SK-N-SH (cell line): Measurements from ENCODE around the gene NSUN4. TPM values are rescaled to one million over a fixed set of nuclear protein-coding genes. Genes with fewer than 3 reads are reported as not detected.

ENCODE experiments used
- CTCF ChIA-PET: fragments of 300-600, 350-600 bp; formaldehyde crosslinking; extraction: SDS; loops from one replicate; lab custom pipeline; 2021; lab: Yijun Ruan, JAX
- POLR2A ChIA-PET: fragments of 350-600 bp; sonication (Branson Sonifier 250); formaldehyde crosslinking; extraction: SDS; loops from one replicate; lab custom pipeline; 2020; ENCODE audit warnings: antibody characterized with exemption, inconsistent platforms; lab: Yijun Ruan, JAX
- DNase-seq: peaks from one replicate; pipeline ENCODE4 v3.0.0; 2012
- H2AFZ ChIP-seq: fragments of 200-600 bp; sonication (generic); 2 replicates; pipeline ENCODE4 v1.8.1; 2016; ENCODE audit warnings: antibody characterized with exemption, mild to moderate bottlenecking, low read depth
- H3F3A ChIP-seq: fragments of 200-600 bp; sonication (generic); replicated peaks from 2 replicates; pipeline ENCODE3; 2016; ENCODE audit warnings: antibody characterized with exemption, mild to moderate bottlenecking; ENCODE audit not compliant: insufficient read depth
- H3K27ac ChIP-seq, 2 experiments: fragments of 200-500 bp in 1 of 2; fragments of 200-600 bp in 1 of 2; sonication (Bioruptor generic) in 1 of 2; sonication (generic), shearing (Covaris generic) in 1 of 2; 2 replicates each; pipeline versions ENCODE4 v1.5.1 to v1.6.1; 2014 to 2016; ENCODE audit warnings: low read depth in 2 of 2, inconsistent platforms in 1 of 2, low read length in 1 of 2, mild to moderate bottlenecking in 1 of 2, mixed read lengths in 1 of 2
- H3K27me3 ChIP-seq: fragments of 200-600 bp; sonication (generic), shearing (Covaris generic); 2 replicates; pipeline ENCODE4 v1.6.1; 2016; ENCODE audit warnings: mixed run types; ENCODE audit not compliant: insufficient read depth
- H3K36me3 ChIP-seq, 2 experiments: fragments of 200-500 bp in 1 of 2; fragments of 200-600 bp in 1 of 2; sonication (Bioruptor generic) in 1 of 2; sonication (generic) in 1 of 2; replicated peaks in 1 of 2; 2 replicates each; pipeline versions ENCODE3 to v1.5.1; 2014 to 2016; ENCODE audit warnings: low read length in 1 of 2, mild to moderate bottlenecking in 1 of 2; ENCODE audit not compliant: insufficient read depth in 2 of 2, control insufficient read depth in 1 of 2
- H3K4me1 ChIP-seq, 2 experiments: fragments of 200-500 bp in 1 of 2; fragments of 200-600 bp in 1 of 2; sonication (Bioruptor generic) in 1 of 2; sonication (generic), shearing (Covaris generic) in 1 of 2; 2 replicates each; pipeline versions ENCODE4 v1.5.1 to v1.6.1; 2014 to 2016; ENCODE audit warnings: low read depth in 1 of 2, low read length in 1 of 2, mixed run types in 1 of 2; ENCODE audit not compliant: insufficient read depth in 2 of 2, control insufficient read depth in 1 of 2
- H3K4me2 ChIP-seq: fragments of 200-600 bp; sonication (generic), shearing (Covaris generic); 2 replicates; pipeline ENCODE4 v1.6.1; 2017; ENCODE audit warnings: mixed run types
- H3K4me3 ChIP-seq, 2 experiments: fragments of 200-500 bp in 1 of 2; fragments of 200-600 bp in 1 of 2; sonication (Bioruptor generic) in 1 of 2; sonication (generic), shearing (Covaris generic) in 1 of 2; 2 replicates each; pipeline versions ENCODE4 v1.5.1 to v1.8.1; 2014 to 2016; ENCODE audit warnings: low read depth in 2 of 2, inconsistent platforms in 1 of 2, low read length in 1 of 2, mild to moderate bottlenecking in 1 of 2, mixed read lengths in 1 of 2, moderate library complexity in 1 of 2
- H3K79me2 ChIP-seq: fragments of 200-600 bp; sonication (generic); 2 replicates; pipeline ENCODE4 v1.8.1; 2017; ENCODE audit warnings: mild to moderate bottlenecking; ENCODE audit not compliant: insufficient read depth
- H3K9ac ChIP-seq: fragments of 200-600 bp; sonication (generic); 2 replicates; pipeline ENCODE4 v1.6.1; 2017; ENCODE audit warnings: mixed run types
- H3K9me2 ChIP-seq: fragments of 200-600 bp; sonication (generic); 2 replicates; pipeline ENCODE4 v1.6.1; 2017; ENCODE audit warnings: mixed run types
- H3K9me3 ChIP-seq: fragments of 200-600 bp; sonication (generic); 2 replicates; pipeline ENCODE4 v1.6.1; 2017; ENCODE audit warnings: mixed run types, mild to moderate bottlenecking, moderate library complexity
- H4K20me1 ChIP-seq: fragments of 200-600 bp; sonication (generic); 2 replicates; pipeline ENCODE4 v1.6.1; 2017; ENCODE audit warnings: mild to moderate bottlenecking, mixed run types; ENCODE audit not compliant: insufficient read depth
- CHD2 ChIP-seq: fragments of 150-350 bp; IDR thresholded peaks from 2 replicates; pipeline ENCODE4 v1.6.1; 2018; ENCODE audit warnings: low read length; ENCODE audit not compliant: partially characterized antibody
- ELF1 ChIP-seq: IDR thresholded peaks from 2 replicates; pipeline ENCODE4 v1.4.0; 2012
- FOXJ3 ChIP-seq: sonication (generic); formaldehyde crosslinking; IDR thresholded peaks from 2 replicates; pipeline ENCODE4 v1.5.1; 2020; ENCODE audit warnings: mild to moderate bottlenecking, missing genetic modification reagents
- GABPA ChIP-seq: IDR thresholded peaks from 2 replicates; pipeline ENCODE4 v1.4.0; 2012; ENCODE audit warnings: low read depth, mild to moderate bottlenecking
- JUND ChIP-seq: IDR thresholded peaks from 2 replicates; pipeline ENCODE4 v1.4.0; 2012
- RCOR1 ChIP-seq: fragments of 150-350 bp; IDR thresholded peaks from 2 replicates; pipeline ENCODE4 v1.6.1; 2017; ENCODE audit warnings: antibody characterized with exemption, low read length
- REST ChIP-seq: IDR thresholded peaks from 2 replicates; pipeline ENCODE4 v1.6.1; 2012; ENCODE audit warnings: mild to moderate bottlenecking, low read depth, low read length, moderate library complexity
- RFX5 ChIP-seq: IDR thresholded peaks from 2 replicates; pipeline ENCODE4 v1.6.1; 2012; ENCODE audit warnings: mild to moderate bottlenecking, improper control_type of control experiment, low read length
- TAF1 ChIP-seq: IDR thresholded peaks from 2 replicates; pipeline ENCODE4 v1.6.1; 2012; ENCODE audit warnings: low read depth, mild to moderate bottlenecking, low read length, moderate library complexity, borderline replicate concordance
- WGBS: methylation state at CpG from one replicate; pipeline ENCODE4 v1.1.6; 2017; ENCODE audit warnings: low lambda C conversion rate; 5-methylcytosine and 5-hydroxymethylcytosine counted together
- polyA plus RNA-seq, 3 experiments: library from polyadenylated mRNA; depleted of rRNA; stranded (reverse); fragments of >200 nt; gene quantifications; 2 replicates each; pipeline ENCODE4 v1.2.3, GENCODE V29; 2012
- TF ChIP-seq, protein P1 (sequence below): IDR thresholded peaks from 2 replicates; pipeline ENCODE4 v1.4.0; 2012; ENCODE audit warnings: low read depth, borderline replicate concordance
- TF ChIP-seq, protein P2 (sequence below): IDR thresholded peaks from 2 replicates; pipeline ENCODE4; 2012

NSUN4 gene
- polyA plus RNA-seq, 1 of the 3 experiments (the other 2 are of a cell fraction), result 14.7 TPM

GRCh38 chr1:46303038-46303871 lies 37.4 kb upstream of the NSUN4 start, which contains the start of the genes LRRC41 and UQCRH (continued):
- TF ChIP-seq REST, result peak; percentile 71; the same call in 1 of the 2 replicates
- TF ChIP-seq JUND, result peak; percentile 48; the same call in 1 of the 2 replicates
- no peak for TF ChIP-seq RCOR1
- TF ChIP-seq, protein P1, sequence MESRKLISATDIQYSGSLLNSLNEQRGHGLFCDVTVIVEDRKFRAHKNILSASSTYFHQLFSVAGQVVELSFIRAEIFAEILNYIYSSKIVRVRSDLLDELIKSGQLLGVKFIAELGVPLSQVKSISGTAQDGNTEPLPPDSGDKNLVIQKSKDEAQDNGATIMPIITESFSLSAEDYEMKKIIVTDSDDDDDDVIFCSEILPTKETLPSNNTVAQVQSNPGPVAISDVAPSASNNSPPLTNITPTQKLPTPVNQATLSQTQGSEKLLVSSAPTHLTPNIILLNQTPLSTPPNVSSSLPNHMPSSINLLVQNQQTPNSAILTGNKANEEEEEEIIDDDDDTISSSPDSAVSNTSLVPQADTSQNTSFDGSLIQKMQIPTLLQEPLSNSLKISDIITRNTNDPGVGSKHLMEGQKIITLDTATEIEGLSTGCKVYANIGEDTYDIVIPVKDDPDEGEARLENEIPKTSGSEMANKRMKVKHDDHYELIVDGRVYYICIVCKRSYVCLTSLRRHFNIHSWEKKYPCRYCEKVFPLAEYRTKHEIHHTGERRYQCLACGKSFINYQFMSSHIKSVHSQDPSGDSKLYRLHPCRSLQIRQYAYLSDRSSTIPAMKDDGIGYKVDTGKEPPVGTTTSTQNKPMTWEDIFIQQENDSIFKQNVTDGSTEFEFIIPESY, result no peak
- TF ChIP-seq ELF1, result peak; percentile 43

DNA sequence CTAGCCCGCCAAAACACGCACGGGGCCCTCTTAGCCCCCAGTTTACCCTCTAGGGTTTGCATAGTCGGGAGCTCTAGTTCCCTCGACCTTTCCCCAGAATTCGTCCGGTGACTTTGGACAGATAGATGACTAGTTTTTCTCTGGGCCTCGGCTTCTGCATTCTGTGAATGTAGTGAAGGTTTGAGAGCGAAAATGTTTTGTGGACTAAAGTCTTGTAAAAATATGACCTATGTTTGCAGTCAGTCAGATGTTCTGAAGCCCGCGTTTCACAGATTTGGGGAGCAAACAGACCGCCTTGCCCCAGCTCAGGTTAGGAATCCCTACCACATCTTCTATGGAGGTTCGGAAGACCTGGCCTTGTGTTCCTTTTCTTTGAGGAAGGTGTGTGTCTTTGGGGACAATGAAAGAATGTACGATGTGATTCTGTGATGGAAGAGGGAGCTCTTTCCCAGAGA lies 36.7 kb upstream of the NSUN4 start:
- Histone ChIP-seq H3K79me2 (peaks cover 95% of the 10 kb centered on the region), H3K36me3 (peaks cover 4 to 19% of the 10 kb centered on the region in 2 experiments), H3F3A (peaks cover 10% of the 10 kb centered on the region), H2AFZ (peak overlapping the region; percentile 36), H3K9me3 (no peaks in the 10 kb centered on the region), H4K20me1 (peaks cover 39% of the 10 kb centered on the region), H3K27me3 (no peaks in the 10 kb centered on the region), H3K4me3 (peak overlapping the region; percentile 66 to 89), H3K9ac (peak overlapping the region; percentile 98), H3K4me2 (peak overlapping the region; percentile 95), H3K27ac (peak overlapping the region; percentile 93), H3K9me2 (no peaks in the 10 kb centered on the region), H3K4me1 (peaks cover 13 to 18% of the 10 kb centered on the region in 2 experiments)
- DNase-seq, result no peak
- whole genome bisulfite sequencing, result under 1% methylated on average over 14 of the region's 14 CpGs
- CTCF ChIA-PET, result interaction anchor here (0.6 to 3.5 kb wide), 11 partner anchors 12 to 259 kb away, joined by 3 to 22 read pairs (median 3); partner anchors contain the start of gene NSUN4
- POLR2A ChIA-PET, result interaction anchor here (1.4 to 2.5 kb wide), 3 partner anchors 37 to 57 kb away, joined by 5 to 17 read pairs (median 6); partner anchors contain the start of genes NSUN4 and RAD54L
- TF ChIP-seq GABPA (no peak), CHD2 (no peak), TAF1 (no peak), RFX5 (no peak), FOXJ3 (CRISPR knock-in tag) (no peak)
- TF ChIP-seq, protein P2, sequence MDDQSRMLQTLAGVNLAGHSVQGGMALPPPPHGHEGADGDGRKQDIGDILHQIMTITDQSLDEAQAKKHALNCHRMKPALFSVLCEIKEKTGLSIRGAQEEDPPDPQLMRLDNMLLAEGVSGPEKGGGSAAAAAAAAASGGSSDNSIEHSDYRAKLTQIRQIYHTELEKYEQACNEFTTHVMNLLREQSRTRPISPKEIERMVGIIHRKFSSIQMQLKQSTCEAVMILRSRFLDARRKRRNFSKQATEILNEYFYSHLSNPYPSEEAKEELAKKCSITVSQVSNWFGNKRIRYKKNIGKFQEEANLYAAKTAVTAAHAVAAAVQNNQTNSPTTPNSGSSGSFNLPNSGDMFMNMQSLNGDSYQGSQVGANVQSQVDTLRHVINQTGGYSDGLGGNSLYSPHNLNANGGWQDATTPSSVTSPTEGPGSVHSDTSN, result no peak
